Mucosa of stomach (tissue), 1 donor: ENCODE data around the gene ANKRD55.

Experiments
- H3K27me3 ChIP-seq: one replicate; pipeline ENCODE4 v1.7.0; 2013; ENCODE audit warnings: mild to moderate bottlenecking, low read length; ENCODE audit not compliant: control insufficient read depth, insufficient read depth
- H3K36me3 ChIP-seq: one replicate; pipeline ENCODE4 v1.7.0; 2013; ENCODE audit warnings: low read length; ENCODE audit not compliant: control insufficient read depth, insufficient read depth
- H3K4me1 ChIP-seq: one replicate; pipeline ENCODE4 v1.7.0; 2013; ENCODE audit warnings: mild to moderate bottlenecking, low read length; ENCODE audit not compliant: control insufficient read depth, insufficient read depth
- H3K4me3 ChIP-seq: one replicate; pipeline ENCODE4 v1.7.0; 2013; ENCODE audit warnings: low read length
- H3K9ac ChIP-seq: one replicate; pipeline ENCODE4 v1.7.0; 2013; ENCODE audit warnings: mild to moderate bottlenecking, low read length, moderate library complexity
- H3K9me3 ChIP-seq: one replicate; pipeline ENCODE4 v1.7.0; 2013; ENCODE audit warnings: mild to moderate bottlenecking, low read length, moderate library complexity; ENCODE audit not compliant: control insufficient read depth
- donor health status: Pancreatic carcinoma.

Gene ANKRD55

GRCh38 chr5:56175488-56175887 is 57.6 kb downstream of the ANKRD55 start:
- no peaks in the 10 kb centered on the region for H3K27me3 ChIP-seq
- no peaks in the 10 kb centered on the region for H3K36me3 ChIP-seq
- peaks cover 8% of the 10 kb centered on the region for H3K4me1 ChIP-seq
- no peak overlapping the region for H3K4me3 ChIP-seq
- no peak overlapping the region for H3K9ac ChIP-seq
- H3K9me3 ChIP-seq = no peaks in the 10 kb centered on the region

- Histone ChIP-seq H3K4me3 (no peak overlapping the region), H3K27me3 (no peaks in the 10 kb centered on the region), H3K9ac (no peak overlapping the region), H3K36me3 (no peaks in the 10 kb centered on the region), H3K4me1 (peaks cover 8% of the 10 kb centered on the region), H3K9me3 (no peaks in the 10 kb centered on the region)
Observed at GRCh38 chr5:56175021-56175420, 58.1 kb downstream of the ANKRD55 start.

GRCh38 chr5:56172241-56172640 is 60.9 kb downstream of the ANKRD55 start:
- Histone ChIP-seq H3K4me3 (no peak overlapping the region), H3K4me1 (peaks cover 8% of the 10 kb centered on the region), H3K36me3 (no peaks in the 10 kb centered on the region), H3K9ac (no peak overlapping the region), H3K27me3 (no peaks in the 10 kb centered on the region), H3K9me3 (no peaks in the 10 kb centered on the region)

GRCh38 chr5:56170557-56170956 is 62.6 kb downstream of the ANKRD55 start:
- Histone ChIP-seq H3K27me3 (no peaks in the 10 kb centered on the region), H3K9me3 (no peaks in the 10 kb centered on the region), H3K4me3 (no peak overlapping the region), H3K9ac (no peak overlapping the region), H3K4me1 (peaks cover 6% of the 10 kb centered on the region), H3K36me3 (no peaks in the 10 kb centered on the region)

GRCh38 chr5:56169949-56170348 is 63.2 kb downstream of the ANKRD55 start:
- Histone ChIP-seq H3K4me3 (no peak overlapping the region), H3K9me3 (no peaks in the 10 kb centered on the region), H3K4me1 (peaks cover under 1% of the 10 kb centered on the region), H3K9ac (no peak overlapping the region), H3K27me3 (no peaks in the 10 kb centered on the region), H3K36me3 (no peaks in the 10 kb centered on the region)

- Histone ChIP-seq H3K4me1 (no peaks in the 10 kb centered on the region), H3K27me3 (no peaks in the 10 kb centered on the region), H3K9me3 (no peaks in the 10 kb centered on the region), H3K36me3 (no peaks in the 10 kb centered on the region), H3K9ac (no peak overlapping the region), H3K4me3 (no peak overlapping the region)
Observed at GRCh38 chr5:56169281-56169680, 63.8 kb downstream of the ANKRD55 start.

GRCh38 chr5:56168066-56168478 is 65.1 kb downstream of the ANKRD55 start:
- Histone ChIP-seq H3K9me3 (no peaks in the 10 kb centered on the region), H3K4me1 (no peaks in the 10 kb centered on the region), H3K9ac (no peak overlapping the region), H3K4me3 (no peak overlapping the region), H3K36me3 (no peaks in the 10 kb centered on the region), H3K27me3 (peaks cover 4% of the 10 kb centered on the region)

- peaks cover 5% of the 10 kb centered on the region for H3K27me3 ChIP-seq
- H3K4me3 ChIP-seq = no peak overlapping the region
- H3K4me1 ChIP-seq = no peaks in the 10 kb centered on the region
- no peaks in the 10 kb centered on the region for H3K36me3 ChIP-seq
- H3K9me3 ChIP-seq = no peaks in the 10 kb centered on the region
- no peak overlapping the region for H3K9ac ChIP-seq
Observed at GRCh38 chr5:56167519-56167918, 65.6 kb downstream of the ANKRD55 start.

- H3K36me3 ChIP-seq = no peaks in the 10 kb centered on the region
- no peaks in the 10 kb centered on the region for H3K4me1 ChIP-seq
- H3K9me3 ChIP-seq = no peaks in the 10 kb centered on the region
- H3K9ac ChIP-seq = no peak overlapping the region
- no peak overlapping the region for H3K4me3 ChIP-seq
- H3K27me3 ChIP-seq = peaks cover 5% of the 10 kb centered on the region
Observed at GRCh38 chr5:56166671-56167385, 66.3 kb downstream of the ANKRD55 start.

GRCh38 chr5:56164376-56164775 is 68.8 kb downstream of the ANKRD55 start:
- no peak overlapping the region for H3K9ac ChIP-seq
- peaks cover 5% of the 10 kb centered on the region for H3K27me3 ChIP-seq
- H3K9me3 ChIP-seq = no peaks in the 10 kb centered on the region
- H3K4me1 ChIP-seq = no peaks in the 10 kb centered on the region
- no peaks in the 10 kb centered on the region for H3K36me3 ChIP-seq
- H3K4me3 ChIP-seq = no peak overlapping the region

- Histone ChIP-seq H3K27me3 (peaks cover 5% of the 10 kb centered on the region), H3K9me3 (no peaks in the 10 kb centered on the region), H3K4me1 (no peaks in the 10 kb centered on the region)
Observed at GRCh38 chr5:56161927-56162326, 71.2 kb downstream of the ANKRD55 start.

GRCh38 chr5:56161439-56161823 is 71.7 kb downstream of the ANKRD55 start:
- H3K36me3 ChIP-seq = no peaks in the 10 kb centered on the region
- peaks cover 5% of the 10 kb centered on the region for H3K27me3 ChIP-seq
- H3K4me3 ChIP-seq = no peak overlapping the region
- no peaks in the 10 kb centered on the region for H3K9me3 ChIP-seq
- H3K9ac ChIP-seq = no peak overlapping the region
- H3K4me1 ChIP-seq = no peaks in the 10 kb centered on the region

More at GRCh38 chr5:56161927-56162326, 71.2 kb downstream of the ANKRD55 start:
- Histone ChIP-seq H3K9ac (no peak overlapping the region), H3K36me3 (no peaks in the 10 kb centered on the region), H3K4me3 (no peak overlapping the region)
